HepG2 (cell line): ENCODE measurements around the gene FBXL13. TPM values are rescaled to one million over a fixed set of nuclear protein-coding genes. Genes with fewer than 3 reads are reported as not detected.

ENCODE experiments used
- ARID2 ChIP-seq: sonication (generic); formaldehyde crosslinking; IDR thresholded peaks from 2 replicates; pipeline ENCODE4 v1.8.1; 2022; ENCODE audit warnings: mild to moderate bottlenecking, missing genetic modification reagents, borderline replicate concordance
- GATAD2A ChIP-seq: IDR thresholded peaks from 2 replicates; pipeline ENCODE4 v1.6.1; 2016
- HCFC1 ChIP-seq: fragments of 150-350 bp; IDR thresholded peaks from 2 replicates; pipeline ENCODE4 v1.6.1; 2014; ENCODE audit warnings: low read depth, low read length
- HMGA1 ChIP-seq: sonication (generic); formaldehyde crosslinking; conservative IDR thresholded peaks from 2 replicates; pipeline ENCODE4 v1.4.0; 2020; ENCODE audit warnings: missing genetic modification reagents
- ISX ChIP-seq: sonication (generic); formaldehyde crosslinking; conservative IDR thresholded peaks from 2 replicates; pipeline ENCODE4 v1.5.0; 2020; ENCODE audit warnings: missing genetic modification reagents
- POGK ChIP-seq: sonication (generic); formaldehyde crosslinking; conservative IDR thresholded peaks from 2 replicates; pipeline ENCODE4 v1.8.0; 2022; ENCODE audit warnings: mild to moderate bottlenecking, moderate library complexity, missing genetic modification reagents
- RFXAP ChIP-seq: sonication (generic); formaldehyde crosslinking; IDR thresholded peaks from 2 replicates; pipeline ENCODE4 v1.4.0; 2020; ENCODE audit warnings: missing genetic modification reagents, borderline replicate concordance
- SAP130 ChIP-seq: IDR thresholded peaks from 2 replicates; pipeline ENCODE4 v1.6.1; 2016; ENCODE audit warnings: low read depth
- SIX4 ChIP-seq: sonication (generic); formaldehyde crosslinking; IDR thresholded peaks from 2 replicates; pipeline ENCODE4 v1.4.0; 2020; ENCODE audit warnings: missing genetic modification reagents
- ZNF263 ChIP-seq: sonication (generic); formaldehyde crosslinking; IDR thresholded peaks from 2 replicates; pipeline ENCODE4 v1.4.0; 2020; ENCODE audit warnings: missing genetic modification reagents
- ZNF580 ChIP-seq: IDR thresholded peaks from 2 replicates; pipeline ENCODE4 v1.6.1; 2016; ENCODE audit warnings: low read depth, borderline replicate concordance
- ZNF674 ChIP-seq: sonication (generic); formaldehyde crosslinking; IDR thresholded peaks from 2 replicates; pipeline ENCODE4 v1.5.0; 2020; ENCODE audit warnings: low read depth, mild to moderate bottlenecking, missing genetic modification reagents
- ZNF724P ChIP-seq: sonication (generic); formaldehyde crosslinking; IDR thresholded peaks from 2 replicates; pipeline ENCODE4 v1.8.0; 2022; ENCODE audit warnings: missing genetic modification reagents, borderline replicate concordance
- ZNF773 ChIP-seq: sonication (generic); formaldehyde crosslinking; IDR thresholded peaks from 2 replicates; pipeline ENCODE4 v1.4.0; 2020; ENCODE audit warnings: missing genetic modification reagents, borderline replicate concordance
- ZSCAN22 ChIP-seq: sonication (generic); formaldehyde crosslinking; IDR thresholded peaks from 2 replicates; pipeline ENCODE4 v1.4.0; 2020; ENCODE audit warnings: mild to moderate bottlenecking, missing genetic modification reagents
- polyA plus RNA-seq, 8 experiments: library from polyadenylated mRNA; depleted of rRNA in 3 of 8; stranded (reverse) in 7 of 8; unstranded in 1 of 8; fragments of >200 nt; fragmentation: Illumina TruSeq in 4 of 8; extraction: Trizol in 4 of 8; gene quantifications; 2 replicates each; pipeline versions ENCODE4 v1.2.1 to v1.2.3, GENCODE V29; 2011 to 2016; ENCODE audit warnings: low read depth in 4 of 8, missing spikeins in 1 of 8, mixed read lengths in 1 of 8; ENCODE audit not compliant: insufficient read depth in 1 of 8
- total RNA-seq, 5 experiments: library from RNA; depleted of rRNA; stranded (reverse); fragments of >200 nt; fragmentation: Illumina TruSeq; extraction: Trizol; gene quantifications; 2 replicates each; pipeline ENCODE4 v1.2.3, GENCODE V29; 2016; ENCODE audit warnings: low read depth in 1 of 5
- TF ChIP-seq, protein P1 (sequence below): IDR thresholded peaks from 2 replicates; pipeline ENCODE4 v1.4.0; 2020; ENCODE audit warnings: mild to moderate bottlenecking, missing genetic modification reagents
- TF ChIP-seq, protein P2 (sequence below): sonication (generic); formaldehyde crosslinking; IDR thresholded peaks from 2 replicates; pipeline ENCODE4 v1.8.0; 2022; ENCODE audit warnings: mild to moderate bottlenecking, missing genetic modification reagents, borderline replicate concordance
- TF ChIP-seq, protein P3 (sequence below): fragments of 450-650 bp; IDR thresholded peaks from 2 replicates; pipeline ENCODE4 v1.6.1; 2017; ENCODE audit warnings: mild to moderate bottlenecking

The FBXL13 gene
- total and polyA plus RNA-seq, 2 of the 13 experiments (the other 11 are each of a cell fraction or from before 2014, with no cell fraction given) = 0.24 to 0.77 TPM

DNA sequence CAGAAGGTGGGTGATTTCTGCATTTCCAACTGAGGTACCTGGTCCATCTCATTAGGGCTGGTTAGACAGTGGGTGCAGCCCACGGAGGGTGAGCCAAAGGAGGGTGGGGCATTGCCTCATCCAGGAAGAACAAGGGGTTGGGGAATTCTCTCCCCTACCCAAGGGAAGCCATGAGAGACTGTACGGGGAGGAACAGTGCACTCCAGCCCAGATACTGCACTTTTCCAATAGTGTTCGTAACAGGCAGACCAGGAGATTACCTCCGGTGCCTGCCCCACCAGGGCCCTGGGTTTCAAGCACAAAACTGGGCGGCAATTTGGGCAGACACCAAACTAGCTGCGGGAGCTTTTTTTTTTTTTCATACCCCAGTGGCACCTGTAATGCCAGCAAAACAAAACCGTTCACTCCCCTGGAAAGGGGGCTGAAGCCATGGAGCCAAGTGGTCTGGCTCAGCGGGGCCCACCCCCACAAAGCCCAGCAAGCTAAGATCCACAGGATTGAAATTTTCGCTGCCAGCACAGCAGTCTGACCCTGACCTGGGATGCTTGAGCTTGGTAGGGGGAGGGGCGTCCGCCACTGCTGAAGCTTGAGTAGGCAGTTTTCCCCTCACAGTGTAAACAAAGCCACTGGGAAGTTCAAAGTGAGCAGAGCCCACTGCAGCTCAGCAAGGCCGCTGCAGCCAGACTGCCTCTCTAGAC, 31.6 kb upstream of the FBXL13 start (continued):
- TF ChIP-seq ZNF580 = no peak
- TF ChIP-seq, protein P1, sequence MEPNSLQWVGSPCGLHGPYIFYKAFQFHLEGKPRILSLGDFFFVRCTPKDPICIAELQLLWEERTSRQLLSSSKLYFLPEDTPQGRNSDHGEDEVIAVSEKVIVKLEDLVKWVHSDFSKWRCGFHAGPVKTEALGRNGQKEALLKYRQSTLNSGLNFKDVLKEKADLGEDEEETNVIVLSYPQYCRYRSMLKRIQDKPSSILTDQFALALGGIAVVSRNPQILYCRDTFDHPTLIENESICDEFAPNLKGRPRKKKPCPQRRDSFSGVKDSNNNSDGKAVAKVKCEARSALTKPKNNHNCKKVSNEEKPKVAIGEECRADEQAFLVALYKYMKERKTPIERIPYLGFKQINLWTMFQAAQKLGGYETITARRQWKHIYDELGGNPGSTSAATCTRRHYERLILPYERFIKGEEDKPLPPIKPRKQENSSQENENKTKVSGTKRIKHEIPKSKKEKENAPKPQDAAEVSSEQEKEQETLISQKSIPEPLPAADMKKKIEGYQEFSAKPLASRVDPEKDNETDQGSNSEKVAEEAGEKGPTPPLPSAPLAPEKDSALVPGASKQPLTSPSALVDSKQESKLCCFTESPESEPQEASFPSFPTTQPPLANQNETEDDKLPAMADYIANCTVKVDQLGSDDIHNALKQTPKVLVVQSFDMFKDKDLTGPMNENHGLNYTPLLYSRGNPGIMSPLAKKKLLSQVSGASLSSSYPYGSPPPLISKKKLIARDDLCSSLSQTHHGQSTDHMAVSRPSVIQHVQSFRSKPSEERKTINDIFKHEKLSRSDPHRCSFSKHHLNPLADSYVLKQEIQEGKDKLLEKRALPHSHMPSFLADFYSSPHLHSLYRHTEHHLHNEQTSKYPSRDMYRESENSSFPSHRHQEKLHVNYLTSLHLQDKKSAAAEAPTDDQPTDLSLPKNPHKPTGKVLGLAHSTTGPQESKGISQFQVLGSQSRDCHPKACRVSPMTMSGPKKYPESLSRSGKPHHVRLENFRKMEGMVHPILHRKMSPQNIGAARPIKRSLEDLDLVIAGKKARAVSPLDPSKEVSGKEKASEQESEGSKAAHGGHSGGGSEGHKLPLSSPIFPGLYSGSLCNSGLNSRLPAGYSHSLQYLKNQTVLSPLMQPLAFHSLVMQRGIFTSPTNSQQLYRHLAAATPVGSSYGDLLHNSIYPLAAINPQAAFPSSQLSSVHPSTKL (CRISPR knock-in tag) = peak; percentile 88
- TF ChIP-seq ISX (CRISPR knock-in tag) = no peak
- TF ChIP-seq, protein P2, sequence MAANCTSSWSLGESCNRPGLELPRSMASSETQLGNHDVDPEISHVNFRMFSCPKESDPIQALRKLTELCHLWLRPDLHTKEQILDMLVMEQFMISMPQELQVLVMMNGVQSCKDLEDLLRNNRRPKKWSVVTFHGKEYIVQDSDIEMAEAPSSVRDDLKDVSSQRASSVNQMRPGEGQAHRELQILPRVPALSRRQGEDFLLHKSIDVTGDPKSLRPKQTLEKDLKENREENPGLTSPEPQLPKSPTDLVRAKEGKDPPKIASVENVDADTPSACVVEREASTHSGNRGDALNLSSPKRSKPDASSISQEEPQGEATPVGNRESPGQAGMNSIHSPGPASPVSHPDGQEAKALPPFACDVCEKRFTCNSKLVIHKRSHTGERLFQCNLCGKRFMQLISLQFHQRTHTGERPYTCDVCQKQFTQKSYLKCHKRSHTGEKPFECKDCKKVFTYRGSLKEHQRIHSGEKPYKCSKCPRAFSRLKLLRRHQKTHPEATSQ (CRISPR knock-in tag) = no peak
- TF ChIP-seq RFXAP (CRISPR knock-in tag) = peak; percentile 55; the same call in 1 of the 2 replicates
- no peak for TF ChIP-seq ZNF674 (CRISPR knock-in tag)
- TF ChIP-seq ZNF263 (CRISPR knock-in tag) = no peak
- no peak for TF ChIP-seq HCFC1
- peak; percentile 69 for TF ChIP-seq SAP130 (CRISPR knock-in tag)
- TF ChIP-seq, protein P3, sequence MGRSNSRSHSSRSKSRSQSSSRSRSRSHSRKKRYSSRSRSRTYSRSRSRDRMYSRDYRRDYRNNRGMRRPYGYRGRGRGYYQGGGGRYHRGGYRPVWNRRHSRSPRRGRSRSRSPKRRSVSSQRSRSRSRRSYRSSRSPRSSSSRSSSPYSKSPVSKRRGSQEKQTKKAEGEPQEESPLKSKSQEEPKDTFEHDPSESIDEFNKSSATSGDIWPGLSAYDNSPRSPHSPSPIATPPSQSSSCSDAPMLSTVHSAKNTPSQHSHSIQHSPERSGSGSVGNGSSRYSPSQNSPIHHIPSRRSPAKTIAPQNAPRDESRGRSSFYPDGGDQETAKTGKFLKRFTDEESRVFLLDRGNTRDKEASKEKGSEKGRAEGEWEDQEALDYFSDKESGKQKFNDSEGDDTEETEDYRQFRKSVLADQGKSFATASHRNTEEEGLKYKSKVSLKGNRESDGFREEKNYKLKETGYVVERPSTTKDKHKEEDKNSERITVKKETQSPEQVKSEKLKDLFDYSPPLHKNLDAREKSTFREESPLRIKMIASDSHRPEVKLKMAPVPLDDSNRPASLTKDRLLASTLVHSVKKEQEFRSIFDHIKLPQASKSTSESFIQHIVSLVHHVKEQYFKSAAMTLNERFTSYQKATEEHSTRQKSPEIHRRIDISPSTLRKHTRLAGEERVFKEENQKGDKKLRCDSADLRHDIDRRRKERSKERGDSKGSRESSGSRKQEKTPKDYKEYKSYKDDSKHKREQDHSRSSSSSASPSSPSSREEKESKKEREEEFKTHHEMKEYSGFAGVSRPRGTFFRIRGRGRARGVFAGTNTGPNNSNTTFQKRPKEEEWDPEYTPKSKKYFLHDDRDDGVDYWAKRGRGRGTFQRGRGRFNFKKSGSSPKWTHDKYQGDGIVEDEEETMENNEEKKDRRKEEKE = no peak
- peak; percentile 66 for TF ChIP-seq GATAD2A (CRISPR knock-in tag)
- TF ChIP-seq ZSCAN22 (CRISPR knock-in tag) = no peak
- TF ChIP-seq SIX4 (CRISPR knock-in tag) = no peak
- TF ChIP-seq HMGA1 (CRISPR knock-in tag) = no peak
- no peak; the same call in 1 of the 2 replicates for TF ChIP-seq POGK (CRISPR knock-in tag)
- TF ChIP-seq ARID2 = no peak
- no peak for TF ChIP-seq ZNF773 (CRISPR knock-in tag)
- TF ChIP-seq ZNF724P (CRISPR knock-in tag) = 0 out of 2 replicates have a peak, but pooled peaks have one; percentile 60
